HG03159 (cell line): ENCODE results near the gene MORN1.

Source experiments
- ATAC-seq: cut with Tn5 transposase; IDR thresholded peaks from one replicate; pipeline ENCODE4 v1.9.1; 2021; ENCODE audit warnings: mild to moderate bottlenecking, moderate library complexity; ENCODE audit not compliant: unreplicated experiment

MORN1 gene

GRCh38 chr1:2282556-2283270 is 108.6 kb downstream of the MORN1 start:
- no peak for ATAC-seq

DNA sequence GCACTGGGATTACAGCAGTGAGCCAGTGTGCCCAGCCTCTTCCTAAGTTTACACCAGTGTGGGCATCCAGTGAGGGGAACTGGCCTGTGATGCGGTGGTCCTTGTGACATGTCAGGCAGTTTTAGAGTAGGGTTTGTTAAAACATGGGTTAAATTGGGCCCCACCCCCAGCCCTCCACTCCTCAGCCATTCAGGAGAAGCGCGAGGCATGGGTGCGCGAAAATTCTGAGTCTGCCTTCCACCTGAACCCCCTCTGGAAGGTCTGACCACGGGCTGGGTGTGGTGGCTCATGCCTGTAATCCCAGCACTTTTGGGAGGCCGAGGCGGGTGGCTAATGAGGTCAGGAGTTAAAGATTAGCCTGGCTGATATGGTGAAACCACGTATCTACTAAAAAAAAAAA is 111.5 kb downstream of the MORN1 start:
- ATAC-seq = no peak

GRCh38 chr1:2279210-2279639 is 112.1 kb downstream of the MORN1 start:
- no peak for ATAC-seq

GRCh38 chr1:2278591-2279209 is 112.7 kb downstream of the MORN1 start:
- no peak for ATAC-seq

DNA sequence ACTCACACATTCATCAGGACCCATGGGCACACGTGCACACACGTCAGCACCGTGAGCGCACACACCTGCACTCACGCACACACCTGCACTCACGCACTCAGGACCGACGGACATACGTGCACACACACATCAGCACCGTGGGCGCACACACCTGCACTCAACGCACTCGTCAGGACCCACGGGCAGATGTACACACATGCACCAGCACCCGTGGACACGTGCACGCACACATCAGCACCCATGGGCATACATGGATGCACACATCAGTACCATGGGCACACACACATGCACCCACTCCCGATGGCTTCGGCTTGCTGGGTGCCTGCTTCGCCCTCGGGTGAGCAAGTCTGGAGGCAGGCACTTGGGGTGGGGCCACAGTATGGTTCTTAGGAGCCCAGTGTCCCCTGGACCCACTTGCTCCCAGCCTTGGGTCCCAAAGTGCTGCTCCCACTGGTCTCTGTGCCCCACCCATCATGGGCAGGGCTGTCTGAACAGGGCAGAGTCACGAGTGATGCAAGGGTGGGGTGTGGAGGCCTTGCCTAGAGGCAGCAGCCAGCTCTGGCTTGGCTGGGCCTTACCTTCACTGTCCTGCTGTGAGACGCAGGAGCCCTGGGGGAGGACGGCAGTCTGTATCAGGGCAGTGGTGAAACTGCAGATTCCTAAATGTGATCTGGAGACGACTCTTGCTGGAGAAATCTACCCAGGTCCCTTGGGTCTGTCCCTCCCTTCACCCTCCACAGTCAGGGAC is 113.4 kb downstream of the MORN1 start:
- ATAC-seq = no peak

GRCh38 chr1:2276803-2277580 is 114.4 kb downstream of the MORN1 start:
- ATAC-seq = no peak

GRCh38 chr1:2275796-2276536 is 115.4 kb downstream of the MORN1 start:
- no peak for ATAC-seq

GRCh38 chr1:2274929-2275475 is 116.4 kb downstream of the MORN1 start:
- ATAC-seq = no peak

- ATAC-seq = no peak
Observed at GRCh38 chr1:2274231-2274928, 117.0 kb downstream of the MORN1 start.

- no peak for ATAC-seq
Observed at GRCh38 chr1:2273401-2274090, 117.8 kb downstream of the MORN1 start.

DNA sequence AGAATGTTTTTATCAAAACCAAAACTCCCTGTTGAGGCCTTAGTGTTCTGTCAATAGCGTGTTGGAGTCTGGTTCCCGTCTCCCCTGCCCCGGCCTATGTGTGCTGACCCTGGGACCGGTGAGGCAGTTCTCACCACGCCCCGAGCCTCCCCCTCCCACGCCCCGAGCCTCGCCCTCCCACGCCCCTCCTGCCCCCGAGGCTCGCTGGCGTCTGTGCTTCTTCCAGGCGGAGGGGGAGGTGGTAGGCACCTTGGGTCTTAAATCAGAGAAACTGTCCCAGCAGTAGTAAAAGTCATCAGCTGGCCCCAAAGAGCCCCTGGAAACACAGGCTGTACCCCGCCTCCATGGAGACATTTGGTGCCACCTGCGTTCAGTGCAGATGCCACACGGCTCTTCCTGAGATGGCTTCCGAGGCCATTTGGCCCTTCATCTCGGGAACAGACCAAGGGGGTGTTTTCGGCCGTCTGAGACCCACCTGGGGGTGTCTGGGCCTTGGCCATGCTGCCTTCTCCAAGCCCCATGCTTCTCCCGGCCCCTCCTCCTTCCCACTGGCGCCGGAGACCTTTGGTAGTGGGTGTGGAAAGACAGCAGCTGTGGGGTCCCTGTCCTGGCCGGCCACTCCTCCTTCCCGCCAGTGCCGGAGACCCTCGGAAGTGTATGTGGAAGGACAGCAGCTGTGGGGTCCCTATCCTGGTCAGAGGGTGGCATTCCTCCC is 118.5 kb downstream of the MORN1 start:
- no peak for ATAC-seq

- no peak for ATAC-seq
Observed at GRCh38 chr1:2271841-2272655, 119.3 kb downstream of the MORN1 start.
